ENCODE results near the gene ASAP3. TPM values are rescaled to one million over a fixed set of nuclear protein-coding genes. Genes with fewer than 3 reads are reported as not detected.

The ASAP3 gene
- total and polyA plus RNA-seq, 2 of the 13 experiments (the other 11 are each of a cell fraction or from before 2014, with no cell fraction given), result 32.6 to 37.0 TPM

DNA sequence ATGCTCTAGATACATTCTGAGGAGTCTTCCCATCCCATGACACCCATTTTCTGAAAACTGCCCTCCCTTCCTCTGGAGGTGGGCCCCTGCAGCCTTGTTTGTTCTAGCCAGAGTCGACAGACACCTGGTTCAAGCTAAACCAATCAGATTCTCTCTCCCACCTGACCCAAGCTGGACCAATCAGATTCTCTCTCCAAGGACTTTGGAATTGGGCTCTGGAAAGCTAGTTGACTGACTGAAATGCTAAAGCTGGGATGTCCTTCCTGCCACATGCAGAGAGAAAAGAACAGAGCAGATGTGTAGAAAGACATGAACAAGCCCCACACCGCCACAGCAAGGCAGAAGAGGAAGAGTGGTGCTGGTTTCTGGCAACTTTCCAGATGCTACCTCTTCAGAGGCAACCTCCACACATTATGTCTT, 24.6 kb downstream of the ASAP3 start:
- H3K27ac ChIP-seq (ENCODE audit: extremely low read length, insufficient read depth, low read length), result peak overlapping the region; percentile 85
- POLR2A ChIA-PET, result interaction anchor here (0.6 to 3.8 kb wide), 8 partner anchors 12 to 82 kb away, joined by 3 to 24 read pairs (median 4); partner anchors contain the start of genes ASAP3 and TCEA3
- in situ Hi-C loops (cut with HindIII; ENCODE audit: extremely low pct_ligation_motif_present, low pct_unique_long_range_greater_than_20kb) (no loop called here), intact Hi-C loops (cut with micrococcal nuclease; ENCODE audit: unreplicated experiment) (no loop called here)
- H3K27me3 ChIP-seq (ENCODE audit: control insufficient read depth in 1 of 2, insufficient read depth in 2 of 2, low read length in 2 of 2), result no peaks in the 10 kb centered on the region
- DNase-seq (ENCODE audit: low spot score) (peak; percentile 91), ATAC-seq (peak; percentile 90), FAIRE-seq (peak; percentile 82)
- CTCF ChIA-PET (ENCODE audit: low intra/inter-chr PET ratio, low total read pairs), result no interaction called here
- peaks cover 5% of the 10 kb centered on the region for H3K79me2 ChIP-seq (ENCODE audit: insufficient read depth, low read length)
- H4K20me1 ChIP-seq (ENCODE audit: insufficient read depth, low read length), result no peaks in the 10 kb centered on the region
- peak overlapping the region; percentile 65 for H3K4me2 ChIP-seq (ENCODE audit: low read depth, low read length)
- peaks cover 79% of the 10 kb centered on the region for H3K4me1 ChIP-seq (ENCODE audit: insufficient read depth, low read length)
- H2AFZ ChIP-seq (ENCODE audit: low read length), result no peak overlapping the region
- no TSS peak for BruUV-seq (replicated peaks)
- peaks cover 2 to 12% of the 10 kb centered on the region in 2 experiments; a peak in 3 of 5 replicates for H3K36me3 ChIP-seq (replicated peaks in 1 of 2; ENCODE audit: control insufficient read depth in 1 of 2, insufficient read depth in 2 of 2, low read length in 2 of 2)
- H3K4me3 ChIP-seq (replicated peaks in 1 of 3; ENCODE audit: insufficient read depth in 1 of 3, low read depth in 2 of 3, low read length in 3 of 3), result no peak overlapping the region
- H3K9ac ChIP-seq (ENCODE audit: insufficient read depth, low read depth, low read length), result peak overlapping the region; percentile 60
- 36% methylated on average over 2 of the region's 2 CpGs for WGBS (ENCODE audit: low lambda C conversion rate)
- no peaks in the 10 kb centered on the region for H3K9me3 ChIP-seq (ENCODE audit: low read length)
- peak; percentile 36 for TF ChIP-seq ZEB1 (IDR thresholded peaks at IDR 0.05; ENCODE audit: insufficient replicate concordance, low read depth)
- no peak for TF ChIP-seq SOX13 (IDR thresholded peaks at IDR 0.05)
- TF ChIP-seq SOX13 (CRISPR knock-in tag; conservative IDR thresholded peaks at IDR 0.05 in 1 of 2, IDR thresholded peaks at IDR 0.05 in 1 of 2), result peak in 1 of 2 experiments; percentile 13; a peak in 1 of 4 replicates
- TF ChIP-seq, protein P1, sequence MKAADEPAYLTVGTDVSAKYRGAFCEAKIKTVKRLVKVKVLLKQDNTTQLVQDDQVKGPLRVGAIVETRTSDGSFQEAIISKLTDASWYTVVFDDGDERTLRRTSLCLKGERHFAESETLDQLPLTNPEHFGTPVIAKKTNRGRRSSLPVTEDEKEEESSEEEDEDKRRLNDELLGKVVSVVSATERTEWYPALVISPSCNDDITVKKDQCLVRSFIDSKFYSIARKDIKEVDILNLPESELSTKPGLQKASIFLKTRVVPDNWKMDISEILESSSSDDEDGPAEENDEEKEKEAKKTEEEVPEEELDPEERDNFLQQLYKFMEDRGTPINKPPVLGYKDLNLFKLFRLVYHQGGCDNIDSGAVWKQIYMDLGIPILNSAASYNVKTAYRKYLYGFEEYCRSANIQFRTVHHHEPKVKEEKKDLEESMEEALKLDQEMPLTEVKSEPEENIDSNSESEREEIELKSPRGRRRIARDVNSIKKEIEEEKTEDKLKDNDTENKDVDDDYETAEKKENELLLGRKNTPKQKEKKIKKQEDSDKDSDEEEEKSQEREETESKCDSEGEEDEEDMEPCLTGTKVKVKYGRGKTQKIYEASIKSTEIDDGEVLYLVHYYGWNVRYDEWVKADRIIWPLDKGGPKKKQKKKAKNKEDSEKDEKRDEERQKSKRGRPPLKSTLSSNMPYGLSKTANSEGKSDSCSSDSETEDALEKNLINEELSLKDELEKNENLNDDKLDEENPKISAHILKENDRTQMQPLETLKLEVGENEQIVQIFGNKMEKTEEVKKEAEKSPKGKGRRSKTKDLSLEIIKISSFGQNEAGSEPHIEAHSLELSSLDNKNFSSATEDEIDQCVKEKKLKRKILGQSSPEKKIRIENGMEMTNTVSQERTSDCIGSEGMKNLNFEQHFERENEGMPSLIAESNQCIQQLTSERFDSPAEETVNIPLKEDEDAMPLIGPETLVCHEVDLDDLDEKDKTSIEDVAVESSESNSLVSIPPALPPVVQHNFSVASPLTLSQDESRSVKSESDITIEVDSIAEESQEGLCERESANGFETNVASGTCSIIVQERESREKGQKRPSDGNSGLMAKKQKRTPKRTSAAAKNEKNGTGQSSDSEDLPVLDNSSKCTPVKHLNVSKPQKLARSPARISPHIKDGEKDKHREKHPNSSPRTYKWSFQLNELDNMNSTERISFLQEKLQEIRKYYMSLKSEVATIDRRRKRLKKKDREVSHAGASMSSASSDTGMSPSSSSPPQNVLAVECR (CRISPR knock-in tag; IDR thresholded peaks at IDR 0.05; ENCODE audit: borderline replicate concordance), result 0 out of 2 replicates have a peak, but pooled peaks have one; percentile 28
- TF ChIP-seq POLR2AphosphoS5 (IDR thresholded peaks at IDR 0.05; ENCODE audit: low read depth, low read length), result peak; percentile 89
- TF ChIP-seq XRCC5 (optimal IDR thresholded peaks at IDR 0.05; ENCODE audit: low read length), result no peak
- TF ChIP-seq, protein P2, sequence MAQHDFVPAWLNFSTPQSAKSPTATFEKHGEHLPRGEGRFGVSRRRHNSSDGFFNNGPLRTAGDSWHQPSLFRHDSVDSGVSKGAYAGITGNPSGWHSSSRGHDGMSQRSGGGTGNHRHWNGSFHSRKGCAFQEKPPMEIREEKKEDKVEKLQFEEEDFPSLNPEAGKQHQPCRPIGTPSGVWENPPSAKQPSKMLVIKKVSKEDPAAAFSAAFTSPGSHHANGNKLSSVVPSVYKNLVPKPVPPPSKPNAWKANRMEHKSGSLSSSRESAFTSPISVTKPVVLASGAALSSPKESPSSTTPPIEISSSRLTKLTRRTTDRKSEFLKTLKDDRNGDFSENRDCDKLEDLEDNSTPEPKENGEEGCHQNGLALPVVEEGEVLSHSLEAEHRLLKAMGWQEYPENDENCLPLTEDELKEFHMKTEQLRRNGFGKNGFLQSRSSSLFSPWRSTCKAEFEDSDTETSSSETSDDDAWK (CRISPR knock-in tag; IDR thresholded peaks at IDR 0.05), result no peak
- TF ChIP-seq, protein P3, sequence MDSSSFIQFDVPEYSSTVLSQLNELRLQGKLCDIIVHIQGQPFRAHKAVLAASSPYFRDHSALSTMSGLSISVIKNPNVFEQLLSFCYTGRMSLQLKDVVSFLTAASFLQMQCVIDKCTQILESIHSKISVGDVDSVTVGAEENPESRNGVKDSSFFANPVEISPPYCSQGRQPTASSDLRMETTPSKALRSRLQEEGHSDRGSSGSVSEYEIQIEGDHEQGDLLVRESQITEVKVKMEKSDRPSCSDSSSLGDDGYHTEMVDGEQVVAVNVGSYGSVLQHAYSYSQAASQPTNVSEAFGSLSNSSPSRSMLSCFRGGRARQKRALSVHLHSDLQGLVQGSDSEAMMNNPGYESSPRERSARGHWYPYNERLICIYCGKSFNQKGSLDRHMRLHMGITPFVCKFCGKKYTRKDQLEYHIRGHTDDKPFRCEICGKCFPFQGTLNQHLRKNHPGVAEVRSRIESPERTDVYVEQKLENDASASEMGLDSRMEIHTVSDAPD (CRISPR knock-in tag; IDR thresholded peaks at IDR 0.05), result no peak
- 0 out of 2 replicates have a peak, but pooled peaks have one; percentile 24 for TF ChIP-seq BORCS8-MEF2B (CRISPR knock-in tag; IDR thresholded peaks at IDR 0.05)
- TF ChIP-seq, protein P4, sequence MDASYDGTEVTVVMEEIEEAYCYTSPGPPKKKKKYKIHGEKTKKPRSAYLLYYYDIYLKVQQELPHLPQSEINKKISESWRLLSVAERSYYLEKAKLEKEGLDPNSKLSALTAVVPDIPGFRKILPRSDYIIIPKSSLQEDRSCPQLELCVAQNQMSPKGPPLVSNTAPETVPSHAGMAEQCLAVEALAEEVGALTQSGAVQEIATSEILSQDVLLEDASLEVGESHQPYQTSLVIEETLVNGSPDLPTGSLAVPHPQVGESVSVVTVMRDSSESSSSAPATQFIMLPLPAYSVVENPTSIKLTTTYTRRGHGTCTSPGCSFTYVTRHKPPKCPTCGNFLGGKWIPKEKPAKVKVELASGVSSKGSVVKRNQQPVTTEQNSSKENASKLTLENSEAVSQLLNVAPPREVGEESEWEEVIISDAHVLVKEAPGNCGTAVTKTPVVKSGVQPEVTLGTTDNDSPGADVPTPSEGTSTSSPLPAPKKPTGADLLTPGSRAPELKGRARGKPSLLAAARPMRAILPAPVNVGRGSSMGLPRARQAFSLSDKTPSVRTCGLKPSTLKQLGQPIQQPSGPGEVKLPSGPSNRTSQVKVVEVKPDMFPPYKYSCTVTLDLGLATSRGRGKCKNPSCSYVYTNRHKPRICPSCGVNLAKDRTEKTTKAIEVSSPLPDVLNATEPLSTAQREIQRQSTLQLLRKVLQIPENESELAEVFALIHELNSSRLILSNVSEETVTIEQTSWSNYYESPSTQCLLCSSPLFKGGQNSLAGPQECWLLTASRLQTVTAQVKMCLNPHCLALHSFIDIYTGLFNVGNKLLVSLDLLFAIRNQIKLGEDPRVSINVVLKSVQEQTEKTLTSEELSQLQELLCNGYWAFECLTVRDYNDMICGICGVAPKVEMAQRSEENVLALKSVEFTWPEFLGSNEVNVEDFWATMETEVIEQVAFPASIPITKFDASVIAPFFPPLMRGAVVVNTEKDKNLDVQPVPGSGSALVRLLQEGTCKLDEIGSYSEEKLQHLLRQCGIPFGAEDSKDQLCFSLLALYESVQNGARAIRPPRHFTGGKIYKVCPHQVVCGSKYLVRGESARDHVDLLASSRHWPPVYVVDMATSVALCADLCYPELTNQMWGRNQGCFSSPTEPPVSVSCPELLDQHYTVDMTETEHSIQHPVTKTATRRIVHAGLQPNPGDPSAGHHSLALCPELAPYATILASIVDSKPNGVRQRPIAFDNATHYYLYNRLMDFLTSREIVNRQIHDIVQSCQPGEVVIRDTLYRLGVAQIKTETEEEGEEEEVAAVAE (CRISPR knock-in tag; IDR thresholded peaks at IDR 0.05; ENCODE audit: borderline replicate concordance), result no peak
- TF ChIP-seq KDM5B (CRISPR knock-in tag; IDR thresholded peaks at IDR 0.05; ENCODE audit: borderline replicate concordance), result no peak
- no peak for TF ChIP-seq ZNF232 (CRISPR knock-in tag; IDR thresholded peaks at IDR 0.05; ENCODE audit: borderline replicate concordance)

Measured in HepG2 (cell line).